HL-60 (cell line): ENCODE data around the gene PRPF6.

Experiments
- DNase-seq, 2 experiments: peaks; one replicate each; pipeline ENCODE4 v3.0.0-alpha.2; 2010 to 2020; ENCODE audit warnings: low read depth in 1 of 2, low spot score in 1 of 2
- H3K27ac ChIP-seq: fragments of 250-450 bp; sonication (Bioruptor Pico); replicated peaks from 2 replicates; pipeline ENCODE4 v1.5.1; 2020; ENCODE audit warnings: mild to moderate bottlenecking, moderate library complexity
- H3K27me3 ChIP-seq: fragments of 250-450 bp; sonication (Bioruptor Pico); 2 replicates; pipeline ENCODE4 v1.5.1; 2021; ENCODE audit warnings: mild to moderate bottlenecking, moderate library complexity; ENCODE audit not compliant: insufficient read depth, poor library complexity, severe bottlenecking
- H3K4me3 ChIP-seq: replicated peaks from 2 replicates; pipeline ENCODE4 v1.5.1; 2011; ENCODE audit warnings: mild to moderate bottlenecking, control low read depth, low read length; ENCODE audit not compliant: insufficient read depth
- GABPA ChIP-seq: IDR thresholded peaks from 2 replicates; pipeline ENCODE4 v1.6.1; 2012; ENCODE audit warnings: low read depth
- POLR2AphosphoS5 ChIP-seq: IDR thresholded peaks from 2 replicates; pipeline ENCODE4 v1.6.1; 2012; ENCODE audit warnings: low read depth
- SPI1 ChIP-seq: IDR thresholded peaks from 2 replicates; pipeline ENCODE4 v1.6.1; 2012; ENCODE audit warnings: low read depth, mild to moderate bottlenecking, borderline replicate concordance
- TF ChIP-seq, protein P1 (sequence below): IDR thresholded peaks from one replicate; pipeline ENCODE4 v1.5.1; 2011; ENCODE audit warnings: low read length, control low read depth, inconsistent platforms; ENCODE audit not compliant: insufficient read depth
- TF ChIP-seq, protein P2 (sequence below): IDR thresholded peaks from 2 replicates; pipeline ENCODE4 v1.6.1; 2012; ENCODE audit warnings: low read depth; ENCODE audit not compliant: insufficient replicate concordance

PRPF6 gene

DNA sequence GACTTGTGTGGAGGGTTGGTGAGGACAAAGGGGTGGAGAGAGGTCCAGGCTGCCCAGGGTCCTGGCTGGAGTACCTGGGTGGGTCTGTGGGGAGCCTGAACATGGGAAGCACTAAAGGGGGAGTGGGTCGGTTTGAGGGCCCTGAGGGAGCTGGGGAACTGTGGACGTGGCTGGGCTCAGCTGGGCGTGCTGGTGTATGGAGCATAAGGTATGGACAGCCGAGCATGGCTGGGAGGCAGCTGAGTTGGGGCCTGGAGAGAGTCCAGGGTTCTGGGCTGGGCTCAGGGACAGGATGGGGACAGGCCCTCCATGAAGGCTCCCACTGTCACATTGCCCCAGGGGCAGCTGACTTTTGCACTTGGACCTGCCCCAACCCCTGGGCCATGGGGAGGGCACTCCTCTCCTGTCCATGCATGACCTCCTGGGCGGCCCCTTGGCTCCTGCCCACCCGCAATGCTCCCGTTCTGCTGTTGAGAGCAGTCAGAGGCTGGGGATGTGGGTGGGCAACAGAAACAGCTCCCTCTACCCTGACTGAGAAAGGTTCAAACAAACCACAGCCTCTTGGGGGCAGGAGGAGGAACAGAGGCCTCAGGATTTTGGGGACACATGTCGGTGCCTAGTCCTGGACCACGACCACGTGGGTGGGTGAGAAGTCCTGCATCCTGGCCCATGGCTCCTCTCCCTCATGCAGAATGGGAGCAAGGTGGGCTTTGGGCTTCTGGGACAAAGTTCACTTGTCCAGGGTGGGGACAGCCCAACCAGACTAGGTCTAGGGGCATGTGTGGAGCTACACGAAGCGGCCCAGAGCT lies 59.5 kb downstream of the PRPF6 start:
- DNase-seq = no peak
- H3K4me3 ChIP-seq = no peak overlapping the region
- TF ChIP-seq POLR2AphosphoS5 (no peak), GABPA (no peak), SPI1 (no peak)
- TF ChIP-seq, protein P1, sequence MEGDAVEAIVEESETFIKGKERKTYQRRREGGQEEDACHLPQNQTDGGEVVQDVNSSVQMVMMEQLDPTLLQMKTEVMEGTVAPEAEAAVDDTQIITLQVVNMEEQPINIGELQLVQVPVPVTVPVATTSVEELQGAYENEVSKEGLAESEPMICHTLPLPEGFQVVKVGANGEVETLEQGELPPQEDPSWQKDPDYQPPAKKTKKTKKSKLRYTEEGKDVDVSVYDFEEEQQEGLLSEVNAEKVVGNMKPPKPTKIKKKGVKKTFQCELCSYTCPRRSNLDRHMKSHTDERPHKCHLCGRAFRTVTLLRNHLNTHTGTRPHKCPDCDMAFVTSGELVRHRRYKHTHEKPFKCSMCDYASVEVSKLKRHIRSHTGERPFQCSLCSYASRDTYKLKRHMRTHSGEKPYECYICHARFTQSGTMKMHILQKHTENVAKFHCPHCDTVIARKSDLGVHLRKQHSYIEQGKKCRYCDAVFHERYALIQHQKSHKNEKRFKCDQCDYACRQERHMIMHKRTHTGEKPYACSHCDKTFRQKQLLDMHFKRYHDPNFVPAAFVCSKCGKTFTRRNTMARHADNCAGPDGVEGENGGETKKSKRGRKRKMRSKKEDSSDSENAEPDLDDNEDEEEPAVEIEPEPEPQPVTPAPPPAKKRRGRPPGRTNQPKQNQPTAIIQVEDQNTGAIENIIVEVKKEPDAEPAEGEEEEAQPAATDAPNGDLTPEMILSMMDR = no peak
- TF ChIP-seq, protein P2, sequence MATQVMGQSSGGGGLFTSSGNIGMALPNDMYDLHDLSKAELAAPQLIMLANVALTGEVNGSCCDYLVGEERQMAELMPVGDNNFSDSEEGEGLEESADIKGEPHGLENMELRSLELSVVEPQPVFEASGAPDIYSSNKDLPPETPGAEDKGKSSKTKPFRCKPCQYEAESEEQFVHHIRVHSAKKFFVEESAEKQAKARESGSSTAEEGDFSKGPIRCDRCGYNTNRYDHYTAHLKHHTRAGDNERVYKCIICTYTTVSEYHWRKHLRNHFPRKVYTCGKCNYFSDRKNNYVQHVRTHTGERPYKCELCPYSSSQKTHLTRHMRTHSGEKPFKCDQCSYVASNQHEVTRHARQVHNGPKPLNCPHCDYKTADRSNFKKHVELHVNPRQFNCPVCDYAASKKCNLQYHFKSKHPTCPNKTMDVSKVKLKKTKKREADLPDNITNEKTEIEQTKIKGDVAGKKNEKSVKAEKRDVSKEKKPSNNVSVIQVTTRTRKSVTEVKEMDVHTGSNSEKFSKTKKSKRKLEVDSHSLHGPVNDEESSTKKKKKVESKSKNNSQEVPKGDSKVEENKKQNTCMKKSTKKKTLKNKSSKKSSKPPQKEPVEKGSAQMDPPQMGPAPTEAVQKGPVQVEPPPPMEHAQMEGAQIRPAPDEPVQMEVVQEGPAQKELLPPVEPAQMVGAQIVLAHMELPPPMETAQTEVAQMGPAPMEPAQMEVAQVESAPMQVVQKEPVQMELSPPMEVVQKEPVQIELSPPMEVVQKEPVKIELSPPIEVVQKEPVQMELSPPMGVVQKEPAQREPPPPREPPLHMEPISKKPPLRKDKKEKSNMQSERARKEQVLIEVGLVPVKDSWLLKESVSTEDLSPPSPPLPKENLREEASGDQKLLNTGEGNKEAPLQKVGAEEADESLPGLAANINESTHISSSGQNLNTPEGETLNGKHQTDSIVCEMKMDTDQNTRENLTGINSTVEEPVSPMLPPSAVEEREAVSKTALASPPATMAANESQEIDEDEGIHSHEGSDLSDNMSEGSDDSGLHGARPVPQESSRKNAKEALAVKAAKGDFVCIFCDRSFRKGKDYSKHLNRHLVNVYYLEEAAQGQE = no peak
- H3K27ac ChIP-seq = no peak overlapping the region
- H3K27me3 ChIP-seq = peaks cover 6% of the 10 kb centered on the region

DNA sequence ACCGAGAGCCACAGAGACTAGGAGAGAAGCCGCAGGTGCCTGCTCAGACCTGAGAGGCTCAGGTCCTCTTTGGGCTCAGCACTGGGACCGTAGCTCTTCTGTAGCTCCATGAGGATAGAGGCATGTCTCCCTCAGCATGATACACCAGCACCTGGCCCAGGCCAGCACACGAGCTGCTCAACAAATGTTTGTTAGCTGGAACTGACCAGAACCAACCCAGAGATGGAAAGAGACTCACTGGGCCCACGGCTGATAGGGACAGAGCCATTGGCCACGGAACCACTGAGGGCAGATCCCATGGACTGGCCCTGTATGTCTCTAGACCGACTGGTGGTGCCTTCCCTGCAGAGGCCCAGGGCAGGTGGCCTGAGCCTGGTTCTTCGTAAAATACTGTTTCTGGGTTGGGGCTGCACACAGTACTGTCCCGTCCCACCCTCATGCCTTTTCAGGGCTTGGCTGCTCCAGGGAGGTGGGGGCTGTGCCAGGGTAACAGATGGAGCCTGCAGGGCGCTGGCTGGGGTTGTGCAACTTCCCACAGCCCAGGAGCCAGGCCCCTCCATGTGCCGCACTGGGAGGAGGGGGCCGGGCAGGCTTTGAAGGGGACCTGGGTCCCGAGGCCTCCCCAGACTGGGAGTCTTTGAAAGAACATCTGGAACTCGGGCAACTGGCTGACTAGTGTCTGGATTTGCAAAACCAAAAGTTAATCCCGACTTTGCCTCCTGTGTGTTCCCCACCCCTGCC lies 60.3 kb downstream of the PRPF6 start:
- Histone ChIP-seq H3K27me3 (peaks cover 6% of the 10 kb centered on the region), H3K4me3 (peak overlapping the region; percentile 51; the same call in 1 of the 2 replicates), H3K27ac (peak overlapping the region; percentile 49)
- peak in 1 of 2 experiments; percentile 67 for DNase-seq
- TF ChIP-seq POLR2AphosphoS5 (peak; percentile 36; the same call in 1 of the 2 replicates), SPI1 (no peak)
- TF ChIP-seq, protein P2 = no peak

DNA sequence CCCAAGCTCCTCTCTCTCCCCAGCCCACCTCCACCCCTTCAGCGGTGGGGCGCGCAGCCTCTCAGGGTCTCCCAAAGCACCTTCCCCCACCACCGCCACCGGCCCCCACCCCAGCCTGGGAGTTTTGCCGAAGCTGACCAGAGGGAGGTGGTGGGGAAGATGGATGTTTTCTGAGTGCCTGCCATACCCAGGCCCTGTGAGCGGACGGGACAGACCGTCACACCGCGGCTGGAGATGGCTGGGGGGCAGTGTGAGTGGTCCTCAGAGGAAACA lies 60.8 kb downstream of the PRPF6 start:
- Histone ChIP-seq H3K27ac (peak overlapping the region; percentile 49), H3K4me3 (peak overlapping the region; percentile 51), H3K27me3 (peaks cover 6% of the 10 kb centered on the region)
- TF ChIP-seq GABPA (no peak), POLR2AphosphoS5 (no peak), SPI1 (no peak)
- TF ChIP-seq, protein P2 = no peak
- TF ChIP-seq, protein P1 = no peak
- DNase-seq = no peak
